Measurements from ENCODE around the gene AFF1.

The AFF1 gene

GRCh38 chr4:87151730-87152129 lies 216.9 kb downstream of the AFF1 start:
- no peak for DNase-seq (ENCODE audit: low spot score)

- DNase-seq (ENCODE audit: low spot score), result no peak
Measured at GRCh38 chr4:87152310-87153041, 217.7 kb downstream of the AFF1 start.

GRCh38 chr4:87153078-87153870 lies 218.5 kb downstream of the AFF1 start:
- no peak for DNase-seq (ENCODE audit: low spot score)

GRCh38 chr4:87165892-87166291 lies 231.1 kb downstream of the AFF1 start:
- no peak for DNase-seq (ENCODE audit: low spot score)

GRCh38 chr4:87166296-87166854 lies 231.6 kb downstream of the AFF1 start:
- no peak for DNase-seq (ENCODE audit: low spot score)

- no peak for DNase-seq (ENCODE audit: low spot score)
Measured at GRCh38 chr4:87171944-87172343, 237.1 kb downstream of the AFF1 start.

- no peak for DNase-seq (ENCODE audit: low spot score)
Measured at GRCh38 chr4:87174672-87175071, 239.9 kb downstream of the AFF1 start.

- no peak for DNase-seq (ENCODE audit: low spot score)
Measured at GRCh38 chr4:87179751-87180150, 244.9 kb downstream of the AFF1 start.

- DNase-seq (ENCODE audit: low spot score), result no peak
Measured at GRCh38 chr4:87180767-87181166, 246.0 kb downstream of the AFF1 start.

- no peak for DNase-seq (ENCODE audit: low spot score)
Measured at GRCh38 chr4:87185146-87185870, 250.5 kb downstream of the AFF1 start.

GRCh38 chr4:87188048-87188447 lies 253.2 kb downstream of the AFF1 start:
- DNase-seq (ENCODE audit: low spot score), result no peak

GRCh38 chr4:87188932-87189331 lies 254.1 kb downstream of the AFF1 start:
- DNase-seq (ENCODE audit: low spot score), result no peak
